Measurements from ENCODE around the gene RNU1-4. TPM values are rescaled to one million over a fixed set of nuclear protein-coding genes. Genes with fewer than 3 reads are reported as not detected.
"Not testable (repeated sequence)": the region's sequence is repeated elsewhere in the genome, so short reads cannot be mapped to it uniquely, and the experiment has no call there.

Gene RNU1-4
- total RNA-seq, 3 donors from 2014 or later (not counting 1 experiment from before 2014, with no cell fraction given), result 2,937 to 3,261 (median 3,038) TPM

DNA sequence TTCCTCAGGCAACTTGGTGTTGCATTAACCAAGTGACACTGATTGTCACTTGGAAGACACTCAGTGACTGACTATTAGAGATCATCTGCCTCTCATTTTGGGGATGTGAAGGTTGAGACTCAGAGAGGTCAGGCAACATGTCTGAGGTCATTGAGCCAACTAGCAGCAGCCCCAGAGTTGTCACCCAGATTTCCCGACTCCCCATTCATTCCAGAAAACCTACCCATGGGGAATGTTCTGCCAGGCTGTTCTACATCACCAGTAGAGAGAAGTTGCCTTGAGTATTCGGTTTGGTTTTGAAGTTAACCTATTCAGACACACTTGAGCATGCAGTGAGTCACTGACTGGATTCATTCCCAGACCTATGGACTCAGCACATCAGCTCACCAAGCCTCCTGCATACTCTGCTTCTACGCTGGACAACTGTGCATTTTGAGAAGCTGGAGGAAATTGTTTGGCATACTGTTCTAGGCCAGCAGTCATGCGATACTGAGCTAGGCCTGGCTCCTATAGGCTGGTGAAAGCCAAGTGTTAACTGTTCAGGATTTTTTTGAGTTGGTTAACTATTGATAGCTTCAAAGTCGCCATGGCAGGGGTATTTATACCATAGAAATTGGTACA, 29.9 kb downstream of the RNU1-4 start:
- H3K9me3 ChIP-seq (ENCODE audit: control insufficient read depth, insufficient read depth, low read length); ATAC-seq; H3K36me3 ChIP-seq (ENCODE audit: control insufficient read depth, insufficient read depth, low read length); intact Hi-C loops (cut with micrococcal nuclease); H3K4me1 ChIP-seq (ENCODE audit: control insufficient read depth, insufficient read depth, low read length); H3K4me3 ChIP-seq (ENCODE audit: low read length); DNase-seq; H3K36me3 Mint-ChIP-seq; H3K27me3 Mint-ChIP-seq (ENCODE audit: low read depth in 2 of 2); H3K4me3 Mint-ChIP-seq; H3K4me1 Mint-ChIP-seq; H3K9me3 Mint-ChIP-seq; H3K27ac ChIP-seq (ENCODE audit: low read length); H3K27me3 ChIP-seq (ENCODE audit: control insufficient read depth, insufficient read depth, low read length); H3K27ac Mint-ChIP-seq: not testable (repeated sequence)
- 89% methylated on average over 3 of the region's 5 CpGs for WGBS (ENCODE audit: insufficient coverage)

DNA sequence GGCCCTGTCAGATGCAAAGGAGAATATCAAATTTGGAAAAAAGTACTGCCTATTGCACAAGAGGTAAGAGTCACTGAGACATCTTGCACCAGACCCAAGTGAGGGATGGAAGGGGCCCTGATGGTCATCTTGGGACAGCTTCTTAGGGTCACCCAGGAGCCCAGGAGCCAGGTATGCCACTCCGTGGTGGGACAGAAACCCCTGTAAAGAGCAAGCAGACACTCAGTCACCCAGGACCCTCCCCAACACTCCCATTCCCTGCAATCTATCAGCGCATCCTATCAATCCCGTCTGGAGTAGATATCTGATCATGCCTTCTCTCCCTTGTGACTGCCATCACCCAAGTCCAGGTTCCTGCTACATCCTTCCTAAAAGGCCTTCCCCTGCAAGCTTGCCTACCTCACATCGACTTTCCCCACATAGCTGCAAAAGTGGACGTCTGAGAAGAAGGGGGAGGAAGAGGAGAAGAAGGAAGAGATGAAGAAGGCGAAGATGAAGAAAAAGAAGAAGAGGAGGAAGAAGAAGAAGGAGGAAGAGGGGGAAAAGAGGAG, 30.7 kb downstream of the RNU1-4 start:
- H3K4me1 ChIP-seq (ENCODE audit: control insufficient read depth, insufficient read depth, low read length); H3K36me3 Mint-ChIP-seq; H3K4me3 Mint-ChIP-seq; H3K4me1 Mint-ChIP-seq; H3K9me3 ChIP-seq (ENCODE audit: control insufficient read depth, insufficient read depth, low read length); intact Hi-C loops (cut with micrococcal nuclease); ATAC-seq; H3K27me3 ChIP-seq (ENCODE audit: control insufficient read depth, insufficient read depth, low read length); H3K27ac Mint-ChIP-seq; H3K27ac ChIP-seq (ENCODE audit: low read length); H3K36me3 ChIP-seq (ENCODE audit: control insufficient read depth, insufficient read depth, low read length); H3K27me3 Mint-ChIP-seq (ENCODE audit: low read depth in 2 of 2); H3K9me3 Mint-ChIP-seq; H3K4me3 ChIP-seq (ENCODE audit: low read length); DNase-seq: not testable (repeated sequence)
- 49% methylated on average over 3 of the region's 6 CpGs for WGBS (ENCODE audit: insufficient coverage)

DNA sequence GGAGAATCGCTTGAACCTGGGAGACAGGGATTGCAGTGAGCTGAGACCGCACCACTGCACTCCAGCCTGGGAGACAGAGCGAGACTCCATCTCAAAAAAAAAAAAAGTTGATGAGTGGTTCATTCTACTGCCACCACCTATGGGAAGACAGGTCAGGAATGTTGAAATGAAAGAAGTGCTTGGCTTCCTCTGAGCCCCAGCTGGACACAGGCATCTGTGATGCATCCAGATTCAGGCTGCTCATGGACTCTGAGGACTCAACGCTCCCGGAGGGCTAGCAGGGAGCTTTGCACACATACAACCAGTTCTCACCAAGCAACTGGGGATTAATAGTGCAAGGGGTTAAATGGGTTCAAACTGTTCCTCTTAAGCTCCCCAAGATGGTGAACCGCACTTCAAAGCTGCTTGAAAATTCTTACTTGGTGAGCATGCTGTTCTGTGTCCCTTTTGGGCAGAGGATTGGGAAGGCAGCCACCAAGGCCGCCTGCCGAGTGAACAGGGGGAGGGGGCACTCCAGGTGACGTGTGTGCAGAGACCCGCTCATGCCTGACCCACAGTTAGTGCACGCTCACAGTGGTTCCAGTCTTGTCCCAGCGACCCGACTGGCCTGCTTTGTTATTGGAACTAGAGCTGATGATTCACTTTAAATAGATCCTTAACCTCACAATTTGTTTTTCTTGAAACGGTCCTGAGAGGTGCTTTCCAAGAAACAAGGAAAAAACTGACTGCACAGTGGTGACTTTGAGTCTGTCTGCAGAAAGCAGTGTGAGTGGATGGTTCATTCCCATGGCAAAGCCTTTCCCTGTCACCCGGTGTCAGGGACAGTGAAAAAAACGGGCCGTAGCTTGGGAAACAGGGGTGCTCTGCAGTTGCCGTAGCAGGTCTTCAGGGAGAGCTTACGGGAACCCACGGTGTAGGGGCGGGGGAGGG, 32.2 kb downstream of the RNU1-4 start:
- H3K27ac ChIP-seq (ENCODE audit: low read length); H3K27me3 Mint-ChIP-seq (ENCODE audit: low read depth in 2 of 2); H3K36me3 Mint-ChIP-seq; DNase-seq; H3K9me3 ChIP-seq (ENCODE audit: control insufficient read depth, insufficient read depth, low read length); intact Hi-C loops (cut with micrococcal nuclease); H3K36me3 ChIP-seq (ENCODE audit: control insufficient read depth, insufficient read depth, low read length); H3K27me3 ChIP-seq (ENCODE audit: control insufficient read depth, insufficient read depth, low read length); H3K4me1 Mint-ChIP-seq; H3K27ac Mint-ChIP-seq; H3K4me3 ChIP-seq (ENCODE audit: low read length); H3K4me3 Mint-ChIP-seq; H3K9me3 Mint-ChIP-seq; ATAC-seq; H3K4me1 ChIP-seq (ENCODE audit: control insufficient read depth, insufficient read depth, low read length): not testable (repeated sequence)
- 84% methylated on average over 10 of the region's 21 CpGs for WGBS (ENCODE audit: insufficient coverage)

DNA sequence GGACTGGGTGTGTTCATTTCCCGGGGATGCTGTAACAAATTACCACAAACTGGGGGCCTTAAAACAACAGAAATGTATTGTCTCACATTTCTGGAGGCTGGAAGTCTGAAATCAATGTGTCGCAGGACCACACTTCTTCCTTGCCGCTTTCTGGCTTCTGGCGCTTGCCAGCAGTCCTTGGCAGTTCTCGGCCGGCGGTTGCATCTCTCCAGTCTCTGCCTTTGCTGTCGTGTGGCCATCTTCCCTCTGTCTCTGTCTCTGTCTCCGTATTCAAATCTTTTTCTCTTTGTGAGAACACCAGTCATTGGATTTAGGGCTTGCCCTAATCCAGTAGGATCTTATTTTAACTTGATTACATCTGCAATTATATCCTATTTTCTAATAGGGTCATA, 32.9 kb downstream of the RNU1-4 start:
- H3K27me3 Mint-ChIP-seq (ENCODE audit: low read depth in 2 of 2); DNase-seq; H3K27me3 ChIP-seq (ENCODE audit: control insufficient read depth, insufficient read depth, low read length); H3K4me3 Mint-ChIP-seq; H3K27ac ChIP-seq (ENCODE audit: low read length); intact Hi-C loops (cut with micrococcal nuclease); ATAC-seq; H3K36me3 Mint-ChIP-seq; H3K4me1 Mint-ChIP-seq; H3K9me3 Mint-ChIP-seq; H3K27ac Mint-ChIP-seq; H3K4me1 ChIP-seq (ENCODE audit: control insufficient read depth, insufficient read depth, low read length); H3K4me3 ChIP-seq (ENCODE audit: low read length); H3K9me3 ChIP-seq (ENCODE audit: control insufficient read depth, insufficient read depth, low read length); H3K36me3 ChIP-seq (ENCODE audit: control insufficient read depth, insufficient read depth, low read length): not testable (repeated sequence)
- 76% methylated on average over 7 of the region's 9 CpGs for WGBS (ENCODE audit: insufficient coverage)

DNA sequence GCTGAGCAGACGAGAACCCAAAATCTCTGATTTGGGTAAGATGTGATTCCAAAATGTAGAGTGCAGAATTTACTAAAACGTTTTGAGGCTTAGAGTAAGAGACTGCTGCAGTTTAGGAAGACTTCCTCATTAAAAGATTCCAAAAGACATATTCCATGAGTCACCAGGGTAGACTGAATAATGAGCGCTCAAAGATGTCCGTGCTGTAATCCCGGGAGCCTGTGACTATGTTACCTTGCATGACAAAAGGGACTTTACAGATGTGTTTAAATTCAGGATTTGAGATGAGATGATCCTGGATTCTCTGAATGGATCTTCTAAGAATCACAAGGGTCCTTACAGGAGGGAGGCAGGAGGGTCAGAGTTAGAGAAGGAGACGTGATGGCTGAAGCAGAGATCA, 33.4 kb downstream of the RNU1-4 start:
- H3K27ac Mint-ChIP-seq; H3K27me3 ChIP-seq (ENCODE audit: control insufficient read depth, insufficient read depth, low read length); intact Hi-C loops (cut with micrococcal nuclease); H3K9me3 ChIP-seq (ENCODE audit: control insufficient read depth, insufficient read depth, low read length); DNase-seq; H3K36me3 ChIP-seq (ENCODE audit: control insufficient read depth, insufficient read depth, low read length); ATAC-seq; H3K4me3 Mint-ChIP-seq; H3K4me1 Mint-ChIP-seq; H3K4me1 ChIP-seq (ENCODE audit: control insufficient read depth, insufficient read depth, low read length); H3K9me3 Mint-ChIP-seq; H3K27me3 Mint-ChIP-seq (ENCODE audit: low read depth in 2 of 2); H3K36me3 Mint-ChIP-seq; H3K4me3 ChIP-seq (ENCODE audit: low read length); H3K27ac ChIP-seq (ENCODE audit: low read length): not testable (repeated sequence)
- WGBS (ENCODE audit: insufficient coverage), result 92% methylated on average over 1 of the region's 6 CpGs

DNA sequence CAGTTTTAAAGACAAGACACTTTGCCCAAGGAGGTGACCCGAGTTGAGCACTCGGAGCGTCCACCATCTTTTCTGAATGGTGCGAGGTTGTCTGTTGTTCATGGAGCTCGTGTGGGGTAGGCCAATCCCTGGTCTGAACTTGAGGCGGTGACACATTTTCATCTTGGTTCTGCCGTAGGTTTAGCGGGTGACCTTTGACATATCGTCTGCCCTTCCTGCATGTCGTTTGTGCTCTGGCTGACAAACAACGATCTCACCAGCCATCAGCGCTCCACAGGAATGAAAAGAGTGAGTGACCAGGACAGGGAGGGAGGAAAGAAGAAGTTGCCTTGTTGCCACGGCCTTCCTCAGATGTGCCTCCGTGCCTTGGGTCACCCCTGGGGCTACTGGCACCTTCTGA, 34.5 kb downstream of the RNU1-4 start:
- WGBS (ENCODE audit: insufficient coverage), result 88% methylated on average over 6 of the region's 14 CpGs
- H3K27me3 Mint-ChIP-seq (ENCODE audit: low read depth in 2 of 2); H3K27ac Mint-ChIP-seq; intact Hi-C loops (cut with micrococcal nuclease); H3K36me3 ChIP-seq (ENCODE audit: control insufficient read depth, insufficient read depth, low read length); DNase-seq; H3K9me3 ChIP-seq (ENCODE audit: control insufficient read depth, insufficient read depth, low read length); H3K9me3 Mint-ChIP-seq; H3K4me3 ChIP-seq (ENCODE audit: low read length); H3K27me3 ChIP-seq (ENCODE audit: control insufficient read depth, insufficient read depth, low read length); H3K4me1 Mint-ChIP-seq; H3K4me3 Mint-ChIP-seq; ATAC-seq; H3K27ac ChIP-seq (ENCODE audit: low read length); H3K36me3 Mint-ChIP-seq; H3K4me1 ChIP-seq (ENCODE audit: control insufficient read depth, insufficient read depth, low read length): not testable (repeated sequence)

DNA sequence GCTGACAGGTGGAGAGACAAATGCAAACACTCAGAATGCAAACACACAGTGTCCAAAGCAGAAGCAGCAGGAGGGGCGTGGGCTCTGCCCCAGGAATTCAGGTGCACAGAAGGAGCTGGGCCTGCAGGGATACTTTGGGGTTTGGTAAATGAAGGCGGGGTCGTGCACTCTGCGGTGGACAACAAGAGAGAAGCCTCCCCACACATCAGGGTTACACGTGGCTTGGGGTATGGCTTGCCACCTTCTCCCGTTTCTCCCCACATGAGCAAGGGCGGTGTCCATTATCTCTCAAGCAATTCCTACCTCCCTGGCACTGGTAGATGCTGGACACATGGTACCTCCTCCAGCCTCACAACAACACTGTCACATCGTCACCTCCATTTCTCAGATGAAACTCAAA, 35.0 kb downstream of the RNU1-4 start:
- ATAC-seq; intact Hi-C loops (cut with micrococcal nuclease): not testable (repeated sequence)
- WGBS (ENCODE audit: insufficient coverage), result 71% methylated on average over 3 of the region's 8 CpGs

More for the DNA sequence above, 35.0 kb downstream of the RNU1-4 start:
- H3K4me1 Mint-ChIP-seq; H3K27ac Mint-ChIP-seq; DNase-seq; H3K27me3 ChIP-seq (ENCODE audit: control insufficient read depth, insufficient read depth, low read length); H3K4me1 ChIP-seq (ENCODE audit: control insufficient read depth, insufficient read depth, low read length); H3K9me3 ChIP-seq (ENCODE audit: control insufficient read depth, insufficient read depth, low read length); H3K27ac ChIP-seq (ENCODE audit: low read length); H3K4me3 Mint-ChIP-seq; H3K36me3 ChIP-seq (ENCODE audit: control insufficient read depth, insufficient read depth, low read length); H3K9me3 Mint-ChIP-seq; H3K36me3 Mint-ChIP-seq; H3K4me3 ChIP-seq (ENCODE audit: low read length): not testable (repeated sequence)
- H3K27me3 Mint-ChIP-seq (ENCODE audit: low read depth in 2 of 2), result peaks cover 8 to 14% of the 10 kb centered on the region in 2 donors
